Transverse colon (tissue), 4 donors: Measurements from ENCODE around the gene SFXN2. TPM values are rescaled to one million over a fixed set of nuclear protein-coding genes. Genes with fewer than 3 reads are reported as not detected.

Experiments used
- DNase-seq: peaks from one replicate; pipeline ENCODE4 v3.0.0-alpha.2; 2019
- H3K27ac ChIP-seq, 4 donors: fragments of 200-600 bp; sonication (generic); 2 replicates each; pipeline ENCODE4 v1.5.1; 2016 to 2018; ENCODE audit warnings: inconsistent platforms in 4 of 4
- H3K27me3 ChIP-seq: fragments of 200-600 bp; sonication (generic); 2 replicates; pipeline ENCODE4 v1.5.1; 2017; ENCODE audit warnings: inconsistent platforms
- H3K36me3 ChIP-seq, 4 donors: fragments of 200-600 bp; sonication (generic); 2 replicates each; pipeline ENCODE4 v1.5.1; 2017 to 2019; ENCODE audit warnings: inconsistent platforms in 4 of 4
- H3K4me1 ChIP-seq, 4 donors: fragments of 200-600 bp; sonication (generic); 2 replicates each; pipeline ENCODE4 v1.5.1; 2017 to 2020; ENCODE audit warnings: inconsistent platforms in 4 of 4
- H3K4me3 ChIP-seq, 4 donors: fragments of 200-600 bp; sonication (generic); 1 replicate in 1 of 4; 2 replicates in 3 of 4; pipeline versions ENCODE4 v1.5.1 to v1.6.1; 2017 to 2019; ENCODE audit warnings: inconsistent platforms in 4 of 4
- H3K9me3 ChIP-seq, 2 donors: fragments of 200-600 bp; sonication (generic); 2 replicates each; pipeline ENCODE4 v1.5.1; 2017 to 2019; ENCODE audit warnings: inconsistent platforms in 2 of 2
- EP300 ChIP-seq: sonication (generic); formaldehyde crosslinking; IDR thresholded peaks from one replicate; pipeline ENCODE4 v1.6.1; 2017; ENCODE audit warnings: antibody characterized with exemption, low read depth
- POLR2A ChIP-seq: fragments of 450-650 bp; IDR thresholded peaks from one replicate; pipeline ENCODE4 v1.6.1; 2016; ENCODE audit warnings: antibody characterized with exemption, mild to moderate bottlenecking, moderate library complexity
- POLR2AphosphoS5 ChIP-seq, 3 donors: sonication (generic); formaldehyde crosslinking; IDR thresholded peaks; one replicate each; pipeline ENCODE4 v1.6.1; 2016; ENCODE audit warnings: antibody characterized with exemption in 3 of 3
- WGBS, 2 donors: methylation state at CpG; one replicate each; pipeline ENCODE4 v1.1.5; 2018; ENCODE audit warnings: low coverage in 1 of 2; 5-methylcytosine and 5-hydroxymethylcytosine counted together
- in situ Hi-C, 4 donors: fragments of 200-750 bp; cut with MboI; loops; one replicate each; pipeline versions ENCODE4 v1.15.0 to v1.15.1; 2017; ENCODE audit warnings: low sequenced_read_pairs in 3 of 4, low pct_ligation_motif_present in 1 of 4, low pct_unique_long_range_greater_than_20kb in 1 of 4
- intact Hi-C: fragments of 100-400 bp; cut with DNase I; formaldehyde crosslinking; loops from one replicate; pipeline ENCODE4 v1.15.1; 2023; ENCODE audit warnings: low total_unique reads
- total RNA-seq, 4 donors: library from RNA; depleted of rRNA; stranded (reverse); fragments of >200 nt; gene quantifications; one replicate each; pipeline ENCODE4 v1.1.0, GENCODE V29; 2016
- TF ChIP-seq, protein P1 (sequence below), 5 experiments: fragments of 200-600 bp in 3 of 5; fragments of 450-650 bp in 2 of 5; sonication (generic) in 3 of 5; IDR thresholded peaks; 1 replicate in 2 of 5; 2 replicates in 3 of 5; pipeline ENCODE4 v1.5.1; 2016 to 2017; ENCODE audit warnings: antibody characterized with exemption in 5 of 5, inconsistent platforms in 3 of 5, mild to moderate bottlenecking in 2 of 5, moderate library complexity in 1 of 5

SFXN2 gene
- total RNA-seq, 4 donors from 2014 or later, result 2.1 to 64.9 (median 7.3) TPM

DNA sequence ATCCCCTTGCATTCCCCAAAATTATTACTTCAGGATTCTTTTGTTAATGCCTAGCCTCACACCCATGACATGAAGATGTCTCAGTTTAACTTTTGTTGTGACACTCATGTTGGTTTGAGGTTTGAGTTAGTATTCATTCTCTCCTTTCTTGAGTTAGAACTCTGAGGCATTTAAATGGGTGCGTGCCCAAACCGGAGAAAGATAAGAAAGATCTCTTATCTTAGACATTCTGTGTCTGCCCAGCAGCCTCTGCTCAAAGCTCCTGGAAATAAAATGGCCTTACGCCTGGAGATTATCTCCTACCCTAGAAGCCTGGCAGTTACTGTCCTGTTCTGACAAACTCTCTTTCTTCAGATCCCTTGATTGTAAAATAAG is 55.7 kb downstream of the SFXN2 start:
- Histone ChIP-seq H3K27me3 (no peaks in the 10 kb centered on the region), H3K9me3 (no peaks in the 10 kb centered on the region), H3K27ac (no peak overlapping the region), H3K4me1 (peaks cover 11 to 42% (median 25%) of the 10 kb centered on the region in 4 donors), H3K36me3 (no peaks in the 10 kb centered on the region), H3K4me3 (no peak overlapping the region)
- intact Hi-C loops, result no loop called here
- TF ChIP-seq EP300 (no peak), POLR2A (no peak), POLR2AphosphoS5 (IDR thresholded peaks at IDR 0.05) (no peak)
- TF ChIP-seq, protein P1, sequence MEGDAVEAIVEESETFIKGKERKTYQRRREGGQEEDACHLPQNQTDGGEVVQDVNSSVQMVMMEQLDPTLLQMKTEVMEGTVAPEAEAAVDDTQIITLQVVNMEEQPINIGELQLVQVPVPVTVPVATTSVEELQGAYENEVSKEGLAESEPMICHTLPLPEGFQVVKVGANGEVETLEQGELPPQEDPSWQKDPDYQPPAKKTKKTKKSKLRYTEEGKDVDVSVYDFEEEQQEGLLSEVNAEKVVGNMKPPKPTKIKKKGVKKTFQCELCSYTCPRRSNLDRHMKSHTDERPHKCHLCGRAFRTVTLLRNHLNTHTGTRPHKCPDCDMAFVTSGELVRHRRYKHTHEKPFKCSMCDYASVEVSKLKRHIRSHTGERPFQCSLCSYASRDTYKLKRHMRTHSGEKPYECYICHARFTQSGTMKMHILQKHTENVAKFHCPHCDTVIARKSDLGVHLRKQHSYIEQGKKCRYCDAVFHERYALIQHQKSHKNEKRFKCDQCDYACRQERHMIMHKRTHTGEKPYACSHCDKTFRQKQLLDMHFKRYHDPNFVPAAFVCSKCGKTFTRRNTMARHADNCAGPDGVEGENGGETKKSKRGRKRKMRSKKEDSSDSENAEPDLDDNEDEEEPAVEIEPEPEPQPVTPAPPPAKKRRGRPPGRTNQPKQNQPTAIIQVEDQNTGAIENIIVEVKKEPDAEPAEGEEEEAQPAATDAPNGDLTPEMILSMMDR (IDR thresholded peaks at IDR 0.05), result no peak
- WGBS, 2 donors, result 81 to 95% methylated on average over 3 of the region's 3 CpGs
- no peak for DNase-seq
- in situ Hi-C loops, result no loop called here

DNA sequence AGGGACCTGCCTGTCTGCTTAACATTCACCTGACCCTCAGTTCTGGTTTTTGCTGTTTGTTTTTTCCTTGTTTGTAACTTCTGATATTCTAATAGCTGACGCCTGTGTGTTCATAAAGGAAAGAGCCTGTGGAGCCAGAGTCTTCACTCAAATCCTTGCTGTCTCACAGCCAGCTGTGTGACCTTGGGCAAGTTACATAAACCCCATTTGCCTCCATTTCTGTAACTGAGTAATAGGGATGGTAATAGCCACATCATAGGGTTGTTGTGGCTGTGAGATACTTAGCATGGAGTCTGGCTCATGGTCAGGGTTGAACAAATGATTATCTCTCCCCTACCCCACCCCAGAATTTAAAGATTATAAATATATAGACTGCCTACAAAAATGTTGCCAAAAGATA is 56.4 kb downstream of the SFXN2 start:
- Histone ChIP-seq H3K36me3 (no peaks in the 10 kb centered on the region), H3K27ac (no peak overlapping the region), H3K4me1 (peaks cover 16 to 47% (median 24%) of the 10 kb centered on the region in 4 donors), H3K9me3 (no peaks in the 10 kb centered on the region), H3K27me3 (no peaks in the 10 kb centered on the region), H3K4me3 (no peak overlapping the region)
- TF ChIP-seq, protein P1 (IDR thresholded peaks at IDR 0.05), result no peak
- TF ChIP-seq POLR2AphosphoS5 (IDR thresholded peaks at IDR 0.05) (no peak), EP300 (no peak), POLR2A (no peak)
- intact Hi-C loops, result no loop called here
- in situ Hi-C loops, result no loop called here
- no peak for DNase-seq
- 71 to 100% methylated on average over 1 of the region's 1 CpG for WGBS, 2 donors

DNA sequence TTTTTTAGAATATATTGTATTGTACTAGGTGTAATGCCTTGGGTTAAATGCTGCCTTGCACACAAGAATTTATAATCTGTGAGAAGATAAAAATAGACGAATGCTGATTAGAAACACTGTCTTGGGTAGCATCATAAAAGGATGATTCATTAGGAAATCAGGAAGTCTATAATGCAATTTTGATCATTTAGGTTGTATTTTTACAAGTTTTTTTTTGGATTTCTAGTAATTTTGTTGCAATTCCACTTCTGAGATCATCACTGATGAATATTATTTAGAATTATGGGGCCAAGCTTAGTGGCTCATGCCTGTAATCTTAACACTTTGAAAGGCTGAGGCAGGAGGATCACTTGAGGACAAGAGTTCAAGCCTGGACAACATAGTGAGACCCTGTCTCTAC is 58.9 kb downstream of the SFXN2 start:
- no peak for DNase-seq
- Histone ChIP-seq H3K27ac (peak overlapping the region; percentile 85 to 90 (median 88)), H3K36me3 (no peaks in the 10 kb centered on the region), H3K4me1 (peaks cover 21 to 51% (median 32%) of the 10 kb centered on the region in 4 donors), H3K4me3 (no peak overlapping the region), H3K9me3 (no peaks in the 10 kb centered on the region), H3K27me3 (no peaks in the 10 kb centered on the region)
- in situ Hi-C loops, result no loop called here
- WGBS, 2 donors, result 52 to 65% methylated on average over 1 of the region's 1 CpG
- intact Hi-C loops, result no loop called here
- no peak for TF ChIP-seq POLR2AphosphoS5 (IDR thresholded peaks at IDR 0.05)
- TF ChIP-seq POLR2A, result no peak
- no peak for TF ChIP-seq EP300
- TF ChIP-seq, protein P1 (IDR thresholded peaks at IDR 0.05), result no peak

DNA sequence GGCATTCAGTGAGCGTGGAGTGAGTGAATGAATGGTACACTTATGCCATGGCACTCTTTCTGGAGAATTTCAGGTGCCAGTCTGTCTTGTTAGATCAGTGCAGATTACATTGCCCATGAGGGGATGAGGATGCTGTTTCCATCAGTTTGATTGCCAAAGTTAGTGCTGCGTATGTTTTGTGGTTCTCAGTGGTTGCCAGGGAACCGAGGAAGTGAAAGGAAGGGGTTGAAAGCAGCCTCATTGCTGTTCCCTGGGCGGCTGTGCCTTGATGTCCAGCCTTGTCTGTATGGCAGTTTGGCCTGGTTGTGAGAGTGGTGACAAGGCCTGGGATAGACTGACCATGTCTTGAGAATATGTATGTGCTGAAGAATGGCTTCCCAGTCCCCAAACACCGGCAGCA is 59.5 kb downstream of the SFXN2 start:
- Histone ChIP-seq H3K36me3 (no peaks in the 10 kb centered on the region), H3K9me3 (no peaks in the 10 kb centered on the region), H3K27me3 (no peaks in the 10 kb centered on the region), H3K4me1 (peaks cover 21 to 52% (median 32%) of the 10 kb centered on the region in 4 donors), H3K4me3 (no peak overlapping the region), H3K27ac (peak overlapping the region; percentile 85 to 90 (median 88))
- 77% methylated on average over 3 to 5 of the region's 5 CpGs for WGBS, 2 donors
- peak; percentile 29 for DNase-seq
- in situ Hi-C loops (no loop called here), intact Hi-C loops (no loop called here)
- peak in 2 of 3 donors; percentile 3 to 37 for TF ChIP-seq POLR2AphosphoS5 (IDR thresholded peaks at IDR 0.05)
- no peak for TF ChIP-seq EP300
